Mesodermal cell (in vitro differentiated cells): ENCODE data around the gene ITCH.
A peak's percentile ranks its signal among the peaks of the same experiment; 100 is the strongest.
"Not testable (repeated sequence)": the region's sequence is repeated elsewhere in the genome, so short reads cannot be mapped to it uniquely, and the experiment has no call there.

ENCODE experiments used
- H3K27ac ChIP-seq: 2 replicates; pipeline ENCODE4 v1.7.0; 2013; ENCODE audit warnings: mild to moderate bottlenecking, low read depth, low read length, moderate library complexity; ENCODE audit not compliant: severe bottlenecking
- H3K36me3 ChIP-seq: 2 replicates; pipeline ENCODE4 v1.7.1; 2013; ENCODE audit warnings: mild to moderate bottlenecking, low read length, moderate library complexity; ENCODE audit not compliant: control insufficient read depth, insufficient read depth
- H3K4me1 ChIP-seq: one replicate; pipeline ENCODE4 v1.7.1; 2013; ENCODE audit warnings: mild to moderate bottlenecking, low read length; ENCODE audit not compliant: insufficient read depth, control insufficient read depth, poor library complexity, severe bottlenecking
- H3K4me3 ChIP-seq: 2 replicates; pipeline ENCODE4 v1.7.0; 2013; ENCODE audit warnings: low read length, control low read depth, mild to moderate bottlenecking; ENCODE audit not compliant: insufficient read depth, poor library complexity, severe bottlenecking; ENCODE audit errors: extremely low read depth
- H3K9me3 ChIP-seq: 2 replicates; pipeline ENCODE4 v1.7.1; 2013; ENCODE audit warnings: mild to moderate bottlenecking, low read length, moderate library complexity; ENCODE audit not compliant: control insufficient read depth
- WGBS, 2 experiments: methylation state at CpG; one replicate each; pipeline ENCODE4 v1.1.5; 2013; ENCODE audit warnings: missing lambda C conversion rate in 2 of 2; ENCODE audit not compliant: insufficient coverage in 2 of 2; 5-methylcytosine and 5-hydroxymethylcytosine counted together

The ITCH gene

GRCh38 chr20:34401741-34402455 is 38.8 kb downstream of the ITCH start:
- 87 to 92% methylated on average over 5 to 8 of the region's 8 CpGs for WGBS, 2 experiments
- peaks cover 60% of the 10 kb centered on the region for H3K36me3 ChIP-seq
- no peaks in the 10 kb centered on the region for H3K9me3 ChIP-seq
- H3K27ac ChIP-seq = peak overlapping the region; percentile 10
- H3K4me1 ChIP-seq = peaks cover 23% of the 10 kb centered on the region
- no peak overlapping the region for H3K4me3 ChIP-seq

DNA sequence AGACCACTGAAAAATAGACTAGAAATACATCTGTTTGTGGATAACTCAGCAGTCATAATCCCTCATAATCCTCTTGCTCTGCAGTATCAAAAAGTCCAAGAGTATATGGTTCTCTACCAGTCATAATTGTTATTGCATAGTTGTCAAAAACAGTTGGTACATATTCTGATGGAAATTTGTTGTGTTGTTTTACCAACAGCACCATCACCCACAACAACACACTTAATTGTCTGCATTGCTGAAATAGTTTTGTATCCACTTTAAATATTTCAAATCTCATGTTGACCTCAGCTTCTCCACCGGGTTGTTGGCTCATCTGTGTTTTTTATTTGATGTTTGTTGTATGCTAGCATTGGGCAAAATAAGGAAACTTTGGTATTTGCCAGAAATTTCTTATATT is 39.4 kb downstream of the ITCH start:
- WGBS, 2 experiments = no CpG with 5 or more reads among the region's 1 CpG
- H3K4me3 ChIP-seq = no peak overlapping the region
- no peak overlapping the region for H3K27ac ChIP-seq
- H3K9me3 ChIP-seq = no peaks in the 10 kb centered on the region
- H3K36me3 ChIP-seq = peaks cover 61% of the 10 kb centered on the region
- H3K4me1 ChIP-seq = peaks cover 23% of the 10 kb centered on the region

GRCh38 chr20:34403063-34403827 is 40.2 kb downstream of the ITCH start:
- Histone ChIP-seq H3K4me1 (peaks cover 23% of the 10 kb centered on the region), H3K9me3 (no peaks in the 10 kb centered on the region), H3K36me3 (peaks cover 61% of the 10 kb centered on the region), H3K4me3 (no peak overlapping the region), H3K27ac (peak overlapping the region; percentile 36)
- 92 to 100% methylated on average over 3 to 4 of the region's 4 CpGs for WGBS, 2 experiments

DNA sequence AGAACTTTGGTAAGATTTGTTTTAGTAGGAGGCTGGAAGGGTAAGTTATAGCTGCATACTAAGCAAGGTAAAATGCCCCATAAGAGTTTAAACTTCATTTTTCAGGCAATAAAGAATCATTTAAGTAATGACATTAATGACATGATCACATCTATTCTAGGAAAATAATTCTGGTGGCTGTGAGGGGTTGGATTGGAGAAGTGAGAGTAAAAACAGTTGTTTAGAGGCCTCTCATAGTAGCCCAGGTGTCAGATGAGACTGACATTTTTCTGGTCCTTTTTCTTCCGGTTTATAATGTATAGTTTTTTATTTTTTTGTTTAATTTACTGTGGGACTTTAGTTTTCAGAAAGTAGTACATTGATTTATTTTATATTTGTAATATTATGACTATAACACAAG is 40.8 kb downstream of the ITCH start:
- peaks cover 21% of the 10 kb centered on the region for H3K4me1 ChIP-seq
- no peaks in the 10 kb centered on the region for H3K9me3 ChIP-seq
- peaks cover 61% of the 10 kb centered on the region for H3K36me3 ChIP-seq
- no CpG with 5 or more reads among the region's 1 CpG for WGBS, 2 experiments
- no peak overlapping the region for H3K4me3 ChIP-seq
- H3K27ac ChIP-seq = no peak overlapping the region

GRCh38 chr20:34404803-34405202 is 41.7 kb downstream of the ITCH start:
- peaks cover 64% of the 10 kb centered on the region for H3K36me3 ChIP-seq
- no peak overlapping the region for H3K4me3 ChIP-seq
- WGBS, 2 experiments = 86 to 100% methylated on average over 1 of the region's 1 CpG
- peaks cover 19% of the 10 kb centered on the region for H3K4me1 ChIP-seq
- no peaks in the 10 kb centered on the region for H3K9me3 ChIP-seq
- H3K27ac ChIP-seq = no peak overlapping the region

DNA sequence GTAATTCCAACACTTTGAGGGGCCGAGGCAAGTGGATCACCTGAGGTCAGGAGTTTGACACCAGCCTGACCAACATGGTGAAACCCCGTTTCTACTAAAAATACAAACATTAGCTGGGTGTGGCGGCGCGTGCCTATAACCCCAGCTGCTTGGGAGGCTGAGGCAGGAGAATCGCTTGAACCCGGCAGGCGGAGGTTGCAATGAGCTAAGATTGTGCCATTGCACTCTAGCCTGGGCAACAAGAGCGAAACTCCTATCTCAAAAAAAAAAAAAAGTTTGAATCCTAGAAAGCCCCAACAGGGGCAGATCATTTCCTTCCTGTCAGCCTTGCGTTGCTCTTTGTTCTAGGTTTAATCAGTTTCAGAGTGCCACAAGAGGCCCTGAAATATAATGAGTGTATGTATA is 42.2 kb downstream of the ITCH start:
- H3K4me1 ChIP-seq = peaks cover 17% of the 10 kb centered on the region
- not testable (repeated sequence) for H3K27ac ChIP-seq, H3K9me3 ChIP-seq, H3K4me3 ChIP-seq
- 94 to 96% methylated on average over 9 to 10 of the region's 10 CpGs for WGBS, 2 experiments
- H3K36me3 ChIP-seq = peaks cover 64% of the 10 kb centered on the region

DNA sequence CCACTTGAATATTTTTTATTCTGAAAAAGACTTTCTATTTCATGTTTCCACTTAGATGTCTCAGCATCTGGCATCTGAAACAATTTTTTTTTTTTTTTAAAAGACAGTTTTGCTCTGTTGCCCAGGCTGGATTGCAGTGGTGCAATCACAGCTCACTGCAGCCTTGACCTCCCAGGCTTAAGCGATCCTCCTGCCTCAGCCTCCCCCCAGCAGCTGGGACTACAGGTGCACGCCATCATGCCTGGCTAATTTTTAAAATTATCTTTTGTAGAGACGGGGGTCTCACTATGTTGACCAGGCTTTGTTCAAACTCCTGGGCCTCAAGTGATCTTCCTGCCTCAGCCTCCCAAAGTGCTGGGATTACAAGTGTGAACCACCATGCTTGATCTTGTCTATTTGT is 42.9 kb downstream of the ITCH start:
- H3K4me3 ChIP-seq, H3K9me3 ChIP-seq, H3K27ac ChIP-seq: not testable (repeated sequence)
- Histone ChIP-seq H3K36me3 (peaks cover 67% of the 10 kb centered on the region), H3K4me1 (peaks cover 12% of the 10 kb centered on the region)
- 83 to 84% methylated on average over 3 of the region's 3 CpGs for WGBS, 2 experiments

- WGBS, 2 experiments = 93 to 98% methylated on average over 6 to 9 of the region's 9 CpGs
- Histone ChIP-seq H3K36me3 (peaks cover 69% of the 10 kb centered on the region), H3K4me3 (no peak overlapping the region)
Observed at GRCh38 chr20:34407962-34408474, 44.9 kb downstream of the ITCH start.

DNA sequence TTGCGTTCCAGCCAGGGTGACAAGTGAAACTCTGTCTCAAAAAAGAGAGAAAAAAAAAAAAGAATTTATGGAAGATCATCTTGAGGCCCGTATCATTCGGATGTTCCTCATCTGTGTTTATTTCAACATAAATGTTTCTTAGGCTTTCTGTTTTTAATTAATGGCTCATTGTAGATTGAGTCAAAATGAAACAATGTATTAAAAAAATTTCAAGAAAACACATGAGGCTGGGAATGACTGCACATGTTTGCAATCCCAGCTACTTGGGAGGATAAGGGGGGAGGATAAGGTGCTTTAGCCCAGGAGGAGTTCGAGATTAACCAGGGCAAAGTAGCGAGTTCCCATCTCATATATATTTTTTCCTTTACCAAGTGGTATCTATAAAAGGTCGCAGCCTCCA is 47.3 kb downstream of the ITCH start:
- WGBS, 2 experiments = 90 to 100% methylated on average over 2 of the region's 6 CpGs
- Histone ChIP-seq H3K9me3 (no peaks in the 10 kb centered on the region), H3K36me3 (peaks cover 71% of the 10 kb centered on the region), H3K4me3 (no peak overlapping the region), H3K27ac (no peak overlapping the region), H3K4me1 (no peaks in the 10 kb centered on the region)

More at GRCh38 chr20:34407962-34408474, 44.9 kb downstream of the ITCH start:
- H3K27ac ChIP-seq = no peak overlapping the region
- H3K9me3 ChIP-seq = no peaks in the 10 kb centered on the region
- peaks cover 2% of the 10 kb centered on the region for H3K4me1 ChIP-seq

- no peak overlapping the region for H3K27ac ChIP-seq
- no peak overlapping the region for H3K4me3 ChIP-seq
- H3K9me3 ChIP-seq = no peaks in the 10 kb centered on the region
- H3K36me3 ChIP-seq = peaks cover 71% of the 10 kb centered on the region
- no CpG with 5 or more reads among the region's 3 CpGs for WGBS, 2 experiments
- no peaks in the 10 kb centered on the region for H3K4me1 ChIP-seq
Observed at GRCh38 chr20:34412453-34412852, 49.4 kb downstream of the ITCH start.

DNA sequence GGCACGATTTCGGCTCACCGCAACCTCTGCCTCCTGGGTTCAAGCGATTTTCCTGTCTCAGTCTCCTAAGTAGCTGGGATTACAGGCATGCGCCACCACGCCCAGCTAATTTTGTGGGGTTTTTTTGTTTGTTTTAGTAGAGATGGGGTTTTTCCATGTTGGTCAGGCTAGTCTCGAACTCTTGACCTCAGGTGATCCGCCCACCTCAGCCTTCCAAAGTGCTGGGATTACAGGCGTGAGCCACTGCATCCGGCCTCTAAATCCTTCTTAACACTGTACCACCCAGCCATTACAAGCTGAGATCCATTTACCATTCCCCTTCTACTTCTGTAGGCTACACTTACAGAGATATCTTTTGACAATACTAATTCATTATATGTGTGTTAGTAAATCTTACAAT is 51.5 kb downstream of the ITCH start:
- H3K27ac ChIP-seq, H3K4me1 ChIP-seq, H3K4me3 ChIP-seq, H3K9me3 ChIP-seq: not testable (repeated sequence)
- H3K36me3 ChIP-seq = peaks cover 72% of the 10 kb centered on the region
- 100% methylated on average over 2 to 5 of the region's 10 CpGs for WGBS, 2 experiments
